HepG2 (cell line): ENCODE results near the gene CFL1.

Experiments used
- ASH2L ChIP-seq: fragments of 300-600, 200-600 bp; sonication (generic); IDR thresholded peaks from 2 replicates; pipeline ENCODE4 v1.7.0; 2017; ENCODE audit warnings: low read depth, mild to moderate bottlenecking, moderate library complexity, mixed read lengths, low read length; ENCODE audit not compliant: insufficient read length
- GABPA ChIP-seq, 2 experiments: IDR thresholded peaks; 2 replicates each; pipeline ENCODE4 v1.6.1; 2011 to 2016; ENCODE audit warnings: low read depth in 2 of 2, low read length in 1 of 2, missing biosample characterization in 1 of 2, missing genetic modification characterization in 1 of 2
- JUN ChIP-seq: sonication (generic); formaldehyde crosslinking; IDR thresholded peaks from 2 replicates; pipeline ENCODE4 v1.4.0; 2020; ENCODE audit warnings: mild to moderate bottlenecking, missing genetic modification reagents
- MEIS1 ChIP-seq: sonication (generic); formaldehyde crosslinking; IDR thresholded peaks from 2 replicates; pipeline ENCODE4 v1.9.0; 2021; ENCODE audit warnings: mild to moderate bottlenecking, missing genetic modification reagents, moderate library complexity, borderline replicate concordance
- TF ChIP-seq, protein P1 (sequence below): sonication (generic); formaldehyde crosslinking; IDR thresholded peaks from 2 replicates; pipeline ENCODE4 v1.5.0; 2020; ENCODE audit warnings: mild to moderate bottlenecking, missing genetic modification reagents, moderate library complexity
- TF ChIP-seq, protein P2 (sequence below): IDR thresholded peaks from 2 replicates; pipeline ENCODE4 v1.6.1; 2016; ENCODE audit warnings: missing genetic modification reagents, missing compliant biosample characterization

GRCh38 chr11:65882120-65883057 is 24.4 kb upstream of the CFL1 start:
- TF ChIP-seq, protein P1, sequence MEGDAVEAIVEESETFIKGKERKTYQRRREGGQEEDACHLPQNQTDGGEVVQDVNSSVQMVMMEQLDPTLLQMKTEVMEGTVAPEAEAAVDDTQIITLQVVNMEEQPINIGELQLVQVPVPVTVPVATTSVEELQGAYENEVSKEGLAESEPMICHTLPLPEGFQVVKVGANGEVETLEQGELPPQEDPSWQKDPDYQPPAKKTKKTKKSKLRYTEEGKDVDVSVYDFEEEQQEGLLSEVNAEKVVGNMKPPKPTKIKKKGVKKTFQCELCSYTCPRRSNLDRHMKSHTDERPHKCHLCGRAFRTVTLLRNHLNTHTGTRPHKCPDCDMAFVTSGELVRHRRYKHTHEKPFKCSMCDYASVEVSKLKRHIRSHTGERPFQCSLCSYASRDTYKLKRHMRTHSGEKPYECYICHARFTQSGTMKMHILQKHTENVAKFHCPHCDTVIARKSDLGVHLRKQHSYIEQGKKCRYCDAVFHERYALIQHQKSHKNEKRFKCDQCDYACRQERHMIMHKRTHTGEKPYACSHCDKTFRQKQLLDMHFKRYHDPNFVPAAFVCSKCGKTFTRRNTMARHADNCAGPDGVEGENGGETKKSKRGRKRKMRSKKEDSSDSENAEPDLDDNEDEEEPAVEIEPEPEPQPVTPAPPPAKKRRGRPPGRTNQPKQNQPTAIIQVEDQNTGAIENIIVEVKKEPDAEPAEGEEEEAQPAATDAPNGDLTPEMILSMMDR (CRISPR knock-in tag) = no peak
- no peak for TF ChIP-seq MEIS1 (CRISPR knock-in tag)
- TF ChIP-seq, protein P2, sequence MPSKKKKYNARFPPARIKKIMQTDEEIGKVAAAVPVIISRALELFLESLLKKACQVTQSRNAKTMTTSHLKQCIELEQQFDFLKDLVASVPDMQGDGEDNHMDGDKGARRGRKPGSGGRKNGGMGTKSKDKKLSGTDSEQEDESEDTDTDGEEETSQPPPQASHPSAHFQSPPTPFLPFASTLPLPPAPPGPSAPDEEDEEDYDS (CRISPR knock-in tag) = no peak
- no peak for TF ChIP-seq GABPA (IDR thresholded peaks at IDR 0.05; ENCODE audit: low read depth, low read length)
- no peak for TF ChIP-seq GABPA (CRISPR knock-in tag; IDR thresholded peaks at IDR 0.05; ENCODE audit: low read depth)
- TF ChIP-seq ASH2L = no peak
- no peak for TF ChIP-seq JUN (CRISPR knock-in tag)
